Ectodermal cell (in vitro differentiated cells): Measurements from ENCODE around the gene TMEM221.

Experiments
- H3K27ac ChIP-seq: 2 replicates; pipeline ENCODE4 v1.7.0; 2013; ENCODE audit warnings: mild to moderate bottlenecking, low read depth, low read length; ENCODE audit not compliant: insufficient read depth, poor library complexity, severe bottlenecking
- H3K27me3 ChIP-seq: 2 replicates; pipeline ENCODE4 v1.7.0; 2013; ENCODE audit warnings: mild to moderate bottlenecking, low read length; ENCODE audit not compliant: insufficient read depth, control insufficient read depth, poor library complexity, severe bottlenecking
- H3K36me3 ChIP-seq: one replicate; pipeline ENCODE4 v1.7.0; 2013; ENCODE audit warnings: low read length; ENCODE audit not compliant: control insufficient read depth, insufficient read depth
- H3K4me1 ChIP-seq: one replicate; pipeline ENCODE4 v1.7.0; 2013; ENCODE audit warnings: low read length; ENCODE audit not compliant: control insufficient read depth, insufficient read depth
- H3K4me3 ChIP-seq: 2 replicates; pipeline ENCODE4 v1.7.0; 2013; ENCODE audit warnings: low read depth, low read length, control low read depth; ENCODE audit not compliant: insufficient read depth
- H3K9me3 ChIP-seq: 2 replicates; pipeline ENCODE4 v1.7.0; 2013; ENCODE audit warnings: mild to moderate bottlenecking, low read length, moderate library complexity; ENCODE audit not compliant: control insufficient read depth
- WGBS, 2 experiments: methylation state at CpG; one replicate each; pipeline ENCODE4 v1.1.7; 2013; ENCODE audit warnings: missing lambda C conversion rate in 2 of 2; 5-methylcytosine and 5-hydroxymethylcytosine counted together

Gene TMEM221

GRCh38 chr19:17473041-17473440 is 24.6 kb upstream of the TMEM221 start:
- no peak overlapping the region for H3K27ac ChIP-seq
- peaks cover 9% of the 10 kb centered on the region for H3K27me3 ChIP-seq
- no peaks in the 10 kb centered on the region for H3K36me3 ChIP-seq
- no peak overlapping the region for H3K4me3 ChIP-seq
- H3K9me3 ChIP-seq, result no peaks in the 10 kb centered on the region
- WGBS, 2 experiments, result 92 to 94% methylated on average over 9 of the region's 9 CpGs
- peaks cover 8% of the 10 kb centered on the region for H3K4me1 ChIP-seq

DNA sequence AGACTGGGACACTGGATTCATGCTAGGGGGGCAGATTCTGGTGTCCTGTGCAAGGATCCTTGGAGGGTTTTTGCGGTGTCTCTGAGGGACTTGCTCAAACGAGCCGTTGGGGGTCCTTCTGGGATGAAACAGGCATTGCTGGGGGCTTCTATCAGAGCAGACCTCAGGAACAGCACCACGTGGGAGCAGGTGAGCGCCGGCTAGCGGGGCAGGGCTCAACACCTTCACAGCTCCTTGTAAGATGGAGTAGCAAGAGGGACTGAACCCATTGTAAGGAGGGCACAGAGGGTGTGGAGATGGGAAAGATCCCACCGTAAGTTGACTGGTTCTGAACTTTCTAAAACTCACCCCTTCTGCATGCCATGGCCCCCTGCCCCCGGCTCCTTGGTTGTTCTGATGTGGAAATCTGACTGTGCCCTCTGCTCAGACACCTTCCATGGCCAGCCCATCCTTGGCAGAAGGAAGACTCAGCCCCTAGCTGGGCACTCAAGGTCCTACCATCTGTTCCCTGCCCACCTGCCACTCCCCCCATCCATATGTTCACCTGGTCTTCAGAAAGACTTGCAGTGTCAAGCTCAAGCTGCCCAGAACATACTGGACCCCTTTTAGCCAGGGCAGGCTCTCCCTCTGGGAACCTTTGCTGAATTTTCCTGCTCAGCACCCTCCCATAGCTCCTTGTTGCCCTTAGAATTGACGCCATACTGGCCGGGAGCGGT is 23.1 kb upstream of the TMEM221 start:
- Histone ChIP-seq H3K9me3 (no peaks in the 10 kb centered on the region), H3K27me3 (peaks cover 9% of the 10 kb centered on the region), H3K27ac (no peak overlapping the region), H3K36me3 (no peaks in the 10 kb centered on the region), H3K4me3 (peak overlapping the region; percentile 74), H3K4me1 (peaks cover 8% of the 10 kb centered on the region)
- WGBS, 2 experiments, result 54 to 61% methylated on average over 12 of the region's 12 CpGs

DNA sequence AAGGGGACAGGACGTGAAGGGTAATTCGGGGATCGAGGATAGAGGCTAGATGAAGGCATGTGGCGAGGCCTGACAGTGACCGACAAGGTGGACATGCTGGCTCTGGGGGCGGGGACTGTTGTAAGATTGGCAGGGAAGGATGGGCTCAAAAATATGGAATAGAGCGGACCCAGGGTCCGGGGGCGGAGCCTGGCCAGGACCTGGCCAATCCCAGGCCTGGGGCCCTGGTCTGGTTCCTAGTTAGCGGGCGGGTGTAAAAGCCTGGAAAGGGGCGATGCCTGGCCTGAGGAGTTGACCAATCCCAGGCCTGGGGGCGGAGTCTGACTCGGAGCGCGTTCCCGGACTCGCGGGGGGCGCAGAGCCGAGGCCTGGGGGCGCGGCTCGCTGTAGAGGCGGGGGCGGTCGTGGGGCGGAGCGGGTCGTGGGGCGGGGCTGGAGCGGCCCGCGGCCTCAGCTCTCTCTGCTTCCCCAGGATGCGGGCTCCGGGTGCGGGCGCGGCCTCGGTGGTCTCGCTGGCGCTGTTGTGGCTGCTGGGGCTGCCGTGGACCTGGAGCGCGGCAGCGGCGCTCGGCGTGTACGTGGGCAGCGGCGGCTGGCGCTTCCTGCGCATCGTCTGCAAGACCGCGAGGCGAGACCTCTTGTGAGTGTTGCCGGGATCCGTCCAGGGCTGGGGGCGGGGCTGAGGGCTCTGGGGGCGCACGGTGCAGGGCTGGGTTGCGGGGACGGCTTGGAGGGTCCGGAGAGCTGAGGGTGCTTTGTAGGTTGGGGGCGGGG is 21.8 kb upstream of the TMEM221 start, which contains the start of gene SLC27A1:
Gene SLC27A1, plus strand, starts transcription at position 457 of the 774 bp plus-strand sequence. Its CDS starts 17 bp downstream, at position 474.
- Histone ChIP-seq H3K36me3 (no peaks in the 10 kb centered on the region), H3K27me3 (peaks cover 9% of the 10 kb centered on the region), H3K27ac (peak within 1 kb of the TSS; percentile 77), H3K4me3 (peak within 1 kb of the TSS; percentile 74), H3K9me3 (no peaks in the 10 kb centered on the region), H3K4me1 (peaks cover 8% of the 10 kb centered on the region)
- 1% methylated on average over 66 to 67 of the region's 67 CpGs for WGBS, 2 experiments

- no peaks in the 10 kb centered on the region for H3K9me3 ChIP-seq
Measured at GRCh38 chr19:17469481-17470067, 21.1 kb upstream of the TMEM221 start.

GRCh38 chr19:17469092-17469480 is 20.6 kb upstream of the TMEM221 start:
- H3K27ac ChIP-seq, result no peak overlapping the region
- H3K9me3 ChIP-seq, result no peaks in the 10 kb centered on the region
- no peaks in the 10 kb centered on the region for H3K36me3 ChIP-seq
- peaks cover 8% of the 10 kb centered on the region for H3K4me1 ChIP-seq
- H3K27me3 ChIP-seq, result peaks cover 9% of the 10 kb centered on the region
- 6 to 7% methylated on average over 19 of the region's 19 CpGs for WGBS, 2 experiments
- peak overlapping the region; percentile 74 for H3K4me3 ChIP-seq

More at GRCh38 chr19:17469481-17470067, 21.1 kb upstream of the TMEM221 start:
- Histone ChIP-seq H3K36me3 (no peaks in the 10 kb centered on the region), H3K4me1 (peaks cover 8% of the 10 kb centered on the region), H3K27ac (peak overlapping the region; percentile 77), H3K4me3 (peak overlapping the region; percentile 74), H3K27me3 (peaks cover 9% of the 10 kb centered on the region)
- 0% methylated on average over 31 of the region's 31 CpGs for WGBS, 2 experiments

DNA sequence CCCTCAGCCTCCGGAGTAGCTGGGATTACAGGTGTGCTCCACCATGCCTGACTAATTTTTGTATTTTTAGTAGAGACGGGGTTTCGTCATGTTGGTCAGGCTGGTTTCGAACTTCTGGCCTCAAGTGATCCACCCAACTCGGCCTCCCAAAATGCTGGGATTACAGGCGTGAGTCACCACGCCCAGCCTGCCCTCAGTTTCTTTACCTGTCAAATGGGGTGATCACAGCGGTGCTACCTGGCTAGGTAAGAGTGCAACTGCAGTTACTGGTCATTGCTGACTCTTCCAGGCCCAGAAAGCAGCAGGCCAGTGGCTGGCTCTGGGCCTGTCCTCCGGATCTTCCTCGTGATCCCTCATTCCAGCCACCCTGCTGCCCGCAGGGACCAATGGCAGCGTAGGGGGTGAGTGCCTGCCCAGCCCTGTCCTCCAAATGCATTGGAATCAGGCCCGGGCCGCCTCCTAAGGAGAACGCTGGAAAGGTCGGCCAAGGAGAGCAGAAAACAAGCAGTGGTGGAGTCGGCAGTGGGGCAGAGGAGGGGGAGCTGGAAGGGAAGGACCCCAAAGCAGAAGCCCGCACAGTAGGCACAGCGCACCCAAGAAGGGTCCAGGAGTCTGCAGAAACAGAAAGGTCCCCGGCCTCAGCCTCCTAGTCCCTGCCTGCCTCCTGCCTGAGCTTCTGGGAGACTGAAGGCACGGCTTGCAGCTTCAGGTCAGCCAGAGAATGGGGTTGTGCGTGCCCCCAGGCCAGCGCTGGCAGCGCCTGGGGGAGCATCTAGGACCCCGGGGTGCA is 20.0 kb upstream of the TMEM221 start:
- H3K27me3 ChIP-seq, result peaks cover 9% of the 10 kb centered on the region
- peaks cover 8% of the 10 kb centered on the region for H3K4me1 ChIP-seq
- H3K36me3 ChIP-seq, result no peaks in the 10 kb centered on the region
- H3K9me3 ChIP-seq, result no peaks in the 10 kb centered on the region
- peak overlapping the region; percentile 74 for H3K4me3 ChIP-seq
- H3K27ac ChIP-seq, result no peak overlapping the region
- WGBS, 2 experiments, result 72 to 73% methylated on average over 25 of the region's 25 CpGs

DNA sequence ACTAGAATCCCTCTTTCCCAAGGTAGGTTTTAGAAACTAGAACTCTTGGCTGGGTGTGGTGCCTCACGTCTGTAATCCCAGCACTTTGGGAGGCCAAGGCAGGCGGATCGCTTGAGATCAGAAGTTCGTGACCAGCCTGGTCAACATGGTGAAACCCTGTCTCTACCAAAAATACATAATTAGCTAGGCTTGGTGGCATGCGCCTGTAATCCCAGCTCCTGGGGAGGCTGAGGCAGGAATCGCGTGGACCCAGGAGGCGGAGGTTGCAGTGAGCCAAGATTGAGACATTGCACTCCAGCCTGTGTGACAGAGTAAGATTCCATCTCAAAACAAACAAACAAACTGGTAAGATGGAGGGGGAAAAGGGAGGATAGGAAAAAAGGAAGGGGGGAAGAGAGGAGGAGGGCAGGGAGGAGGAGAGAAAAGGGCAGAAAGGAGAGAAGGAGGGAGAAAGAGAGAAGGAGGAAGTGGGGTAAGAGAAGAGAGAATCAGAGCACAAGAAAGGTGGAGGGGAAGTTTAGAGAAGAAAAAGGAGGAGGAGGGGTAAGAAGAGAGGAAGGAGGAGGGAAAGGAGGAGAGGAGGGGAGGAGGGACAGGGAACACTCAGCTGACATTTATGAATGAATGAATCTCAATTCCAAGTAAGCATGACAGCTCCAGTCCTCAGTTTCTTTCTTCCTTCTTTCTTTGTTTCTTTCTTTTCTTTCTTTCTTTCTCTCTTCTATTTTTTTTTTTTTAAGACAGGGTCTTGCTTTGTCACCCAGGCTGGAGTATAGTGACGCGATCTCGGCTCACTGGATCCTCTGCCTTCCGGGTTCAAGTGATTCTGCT is 19.2 kb upstream of the TMEM221 start:
- Histone ChIP-seq H3K36me3 (no peaks in the 10 kb centered on the region), H3K9me3 (no peaks in the 10 kb centered on the region), H3K4me1 (peaks cover 8% of the 10 kb centered on the region), H3K4me3 (no peak overlapping the region), H3K27ac (no peak overlapping the region), H3K27me3 (peaks cover 9% of the 10 kb centered on the region)
- WGBS, 2 experiments, result 86 to 87% methylated on average over 12 of the region's 12 CpGs

DNA sequence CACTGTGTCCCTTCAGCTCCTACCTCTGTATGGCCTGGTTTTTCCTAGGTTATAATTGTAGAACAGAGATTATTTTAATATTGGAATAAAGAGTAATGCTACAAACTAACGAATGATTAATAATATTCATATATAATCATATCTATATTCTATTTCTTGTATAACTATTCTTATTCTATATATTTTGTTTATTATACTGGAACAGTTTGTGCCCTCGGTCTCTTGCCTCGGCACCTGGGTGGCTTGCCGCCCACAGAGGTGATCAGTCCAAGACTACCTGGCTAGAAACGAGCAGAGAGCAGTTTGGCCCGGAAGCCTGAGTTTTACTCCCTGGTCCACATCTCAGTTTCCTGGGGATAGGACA is 18.0 kb upstream of the TMEM221 start:
- Histone ChIP-seq H3K27ac (no peak overlapping the region), H3K4me1 (peaks cover 5% of the 10 kb centered on the region), H3K36me3 (no peaks in the 10 kb centered on the region), H3K9me3 (no peaks in the 10 kb centered on the region), H3K4me3 (no peak overlapping the region), H3K27me3 (peaks cover 5% of the 10 kb centered on the region)
- 69 to 78% methylated on average over 5 of the region's 6 CpGs for WGBS, 2 experiments
